COLO829 (cell line): ENCODE measurements around the gene BTBD8.

ENCODE experiments used
- DNase-seq: peaks from one replicate; pipeline ENCODE4 v3.0.0; 2012; ENCODE audit warnings: low spot score

The BTBD8 gene

DNA sequence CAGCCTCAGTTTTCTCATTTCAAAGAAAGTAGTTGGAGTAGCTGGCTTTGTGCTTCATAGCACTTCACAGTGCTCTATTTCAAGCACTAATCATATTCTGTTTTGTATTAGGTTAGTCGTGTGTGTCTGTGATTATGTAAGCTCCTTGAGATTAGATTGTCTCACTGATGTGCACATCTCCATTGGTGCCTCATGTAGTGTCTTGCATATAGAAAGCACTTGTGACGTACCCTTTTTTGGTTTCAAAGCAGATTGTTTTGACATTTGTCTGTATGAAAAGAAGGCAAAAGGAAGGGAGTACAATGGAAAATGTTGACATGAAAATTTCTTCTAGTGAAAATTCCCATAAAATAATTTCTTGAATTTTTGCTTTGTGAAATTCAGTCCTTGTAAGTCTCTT, 13.9 kb downstream of the BTBD8 start:
- DNase-seq = no peak

DNA sequence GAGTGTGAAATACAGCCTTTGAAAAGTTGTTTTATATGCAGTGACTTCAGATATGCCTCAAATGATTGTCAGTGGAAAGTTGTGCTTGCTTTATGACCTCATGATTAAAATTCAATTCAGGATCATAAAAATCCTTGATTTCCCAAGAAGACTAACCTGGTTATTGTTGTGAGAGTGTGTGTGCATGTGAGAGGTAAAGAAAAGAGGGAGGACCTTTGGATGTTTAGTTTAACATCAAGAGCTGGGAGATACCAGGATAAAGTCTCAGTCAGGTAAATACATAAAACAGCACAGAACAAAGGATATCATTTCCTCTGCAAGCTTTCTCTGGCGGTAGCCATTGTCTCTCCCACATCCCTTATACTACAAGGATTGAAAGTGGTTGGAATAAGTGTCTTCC, 14.4 kb downstream of the BTBD8 start:
- no peak for DNase-seq

DNA sequence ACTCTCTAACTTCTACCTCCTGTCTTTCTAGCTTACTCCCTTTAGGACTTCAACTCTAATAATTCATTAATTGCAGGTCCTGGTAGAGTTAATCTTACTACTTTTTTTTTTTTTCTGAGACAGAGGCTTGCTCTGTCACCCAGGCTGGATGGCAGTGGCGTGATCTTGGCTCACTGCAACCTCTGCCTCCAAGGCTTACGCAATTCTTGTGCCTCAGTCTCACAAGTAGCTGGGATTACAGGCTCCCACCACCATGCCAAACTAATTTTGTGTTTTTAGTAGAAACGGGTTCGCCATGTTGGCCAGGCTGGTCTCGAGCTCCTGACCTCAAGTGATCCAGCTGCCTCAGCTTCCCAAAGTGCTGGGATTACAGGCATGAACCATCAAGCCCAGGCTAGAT, 15.7 kb downstream of the BTBD8 start:
- DNase-seq = no peak

DNA sequence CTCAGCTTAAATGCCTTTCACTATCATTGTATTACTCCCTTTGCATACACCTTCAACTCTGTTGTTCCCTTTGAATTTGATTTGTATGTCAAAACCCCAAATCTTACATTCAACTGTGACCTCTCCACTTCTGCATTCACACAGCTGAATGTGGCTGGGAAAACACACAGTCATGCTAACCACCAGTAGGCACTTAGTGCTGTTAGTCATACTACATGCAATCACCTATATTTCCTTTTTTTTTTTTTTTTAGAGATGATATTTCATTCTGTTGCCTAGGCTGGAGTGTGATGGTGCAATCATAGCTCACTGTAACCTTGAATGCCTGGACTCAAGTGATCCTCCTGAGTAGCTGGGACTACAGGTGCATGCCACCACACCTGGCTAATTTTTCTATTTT, 16.2 kb downstream of the BTBD8 start:
- no peak for DNase-seq

DNA sequence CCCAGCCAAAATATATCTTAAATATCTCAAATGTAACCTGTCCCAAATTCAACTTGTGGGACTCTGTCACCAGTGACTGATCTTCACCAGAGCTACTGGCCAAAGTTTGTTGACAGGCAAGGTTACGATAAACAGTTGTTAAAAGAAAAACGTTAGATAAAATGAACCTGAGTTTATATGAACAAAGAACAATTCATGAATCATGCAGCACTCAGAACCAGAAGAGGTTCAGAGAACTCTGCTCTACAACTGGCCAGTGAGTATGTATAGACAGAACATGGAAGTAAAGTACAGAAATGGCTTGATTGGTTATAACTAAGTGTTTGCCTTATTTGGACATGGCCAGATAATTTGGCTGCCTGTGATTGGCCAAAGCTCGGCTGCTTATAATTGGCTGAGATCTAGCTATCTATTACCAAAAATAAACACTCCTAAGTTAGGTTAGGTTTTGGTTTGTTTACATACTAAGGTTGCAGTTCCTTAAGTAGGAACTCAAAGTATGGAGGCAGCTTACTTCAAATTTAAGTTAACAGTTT, 25.5 kb downstream of the BTBD8 start:
- no peak for DNase-seq

DNA sequence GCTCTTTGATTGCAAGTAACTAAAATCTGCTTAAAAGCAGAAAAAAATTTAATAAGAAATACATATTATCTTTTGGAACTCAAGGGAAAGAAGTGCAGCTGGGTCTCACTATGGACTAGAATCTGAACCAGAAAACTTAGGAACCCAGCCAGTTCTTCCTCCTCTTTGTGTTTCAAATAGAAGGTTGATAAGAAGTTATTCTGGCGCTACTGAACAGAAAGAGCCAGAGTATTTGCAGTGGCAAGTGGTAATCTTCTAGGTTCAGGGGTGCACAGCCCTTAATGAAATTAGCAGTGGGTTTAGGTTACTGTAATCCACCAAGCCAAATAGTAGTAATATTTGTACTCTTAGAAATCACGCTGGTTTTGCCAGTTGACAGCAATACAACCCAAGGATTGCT, 28.5 kb downstream of the BTBD8 start:
- no peak for DNase-seq

DNA sequence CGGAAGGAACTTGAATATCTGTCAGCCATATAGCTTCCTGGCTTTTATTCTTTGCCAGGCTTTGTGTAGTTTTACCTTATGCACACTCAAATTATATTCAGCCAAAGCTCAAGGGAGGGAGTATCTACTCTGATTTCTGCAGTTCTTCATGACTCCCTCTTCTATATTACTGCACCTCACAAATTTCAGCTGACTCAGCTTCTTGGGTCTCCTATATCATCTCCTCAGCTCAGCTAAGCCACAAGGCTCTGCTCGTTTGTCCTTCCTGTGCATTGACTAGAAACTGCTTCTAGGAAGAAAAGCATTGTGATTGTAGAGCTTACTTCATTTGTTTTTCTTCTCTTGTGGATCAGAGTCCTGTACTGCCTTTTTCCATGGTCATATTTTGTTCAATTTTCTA, 37.4 kb downstream of the BTBD8 start:
- no peak for DNase-seq

DNA sequence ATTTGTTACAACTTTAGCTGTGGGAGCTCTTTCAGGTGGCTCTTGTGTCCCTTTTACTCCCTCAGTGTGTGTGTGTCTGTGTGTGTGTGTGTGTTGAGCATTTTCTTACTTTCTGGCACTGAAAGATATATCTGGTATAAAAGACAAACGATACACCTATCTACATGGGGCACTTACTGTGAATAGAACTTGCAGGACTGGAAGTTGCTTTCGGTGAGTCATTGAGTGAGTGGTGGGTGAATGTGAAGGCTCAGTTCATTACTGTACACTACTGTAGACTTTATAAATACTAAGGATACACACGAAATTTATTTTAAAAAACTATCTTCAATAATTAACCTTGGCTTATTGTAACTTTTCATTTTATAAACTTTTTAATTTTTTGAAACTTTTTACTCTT, 38.7 kb downstream of the BTBD8 start:
- DNase-seq = no peak

DNA sequence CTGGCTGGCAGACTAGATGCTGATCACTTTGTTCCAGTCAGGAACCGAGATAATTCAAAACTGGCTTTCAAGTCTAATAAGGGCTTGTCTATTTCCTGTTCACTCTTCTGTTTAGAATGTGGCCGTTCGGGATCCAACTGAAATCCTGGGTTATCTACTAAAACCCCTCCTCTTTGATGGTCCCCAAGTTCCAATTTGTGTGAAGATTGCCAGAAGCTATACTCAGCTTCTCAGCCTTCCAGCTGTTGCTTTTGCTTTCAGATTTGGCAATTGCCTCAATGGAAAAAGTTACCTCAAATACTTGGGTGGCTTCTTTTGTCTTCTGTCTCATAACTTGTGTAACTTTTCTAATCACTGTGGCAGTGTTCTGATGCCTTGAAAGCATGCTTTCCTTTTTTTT, 43.7 kb downstream of the BTBD8 start:
- no peak for DNase-seq

DNA sequence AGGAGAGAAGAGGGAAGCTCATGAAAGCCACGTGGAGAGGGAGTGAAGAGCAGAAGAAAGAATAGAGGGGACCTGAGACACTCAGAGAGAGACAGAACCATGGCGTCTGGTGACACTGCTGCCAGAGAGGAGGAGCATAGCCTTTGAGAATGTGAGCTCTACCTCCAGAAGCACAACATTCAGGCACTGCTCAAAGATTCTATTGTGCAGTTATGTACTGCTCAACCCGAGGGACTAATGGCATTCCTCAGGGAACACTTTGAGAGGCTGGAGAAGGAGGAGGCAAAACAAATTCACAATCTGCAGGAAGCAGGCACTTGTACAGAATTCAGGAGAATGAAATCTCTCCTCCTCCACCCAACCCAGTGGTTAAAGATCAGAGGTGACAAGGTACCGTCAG, 45.1 kb downstream of the BTBD8 start:
- DNase-seq = peak; percentile 40

DNA sequence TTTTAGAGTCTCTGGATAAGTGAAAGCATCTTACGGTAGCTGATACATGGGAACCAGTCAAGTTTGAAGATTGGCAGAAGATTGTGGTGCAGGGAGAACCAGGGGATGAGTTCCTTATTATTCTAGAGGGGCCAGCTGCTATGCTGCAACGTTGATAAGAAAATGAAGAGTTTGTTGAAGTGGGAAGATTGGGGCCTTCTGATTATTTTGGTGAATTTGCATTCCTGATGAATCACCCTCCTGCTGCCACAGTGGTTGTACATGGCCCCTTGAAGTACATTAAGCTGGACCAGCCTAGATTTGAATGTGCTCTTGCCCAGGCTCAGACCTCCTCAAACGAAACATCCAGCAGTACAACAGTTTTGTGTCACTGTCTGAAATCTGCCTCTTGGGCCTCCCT, 45.9 kb downstream of the BTBD8 start:
- no peak for DNase-seq

DNA sequence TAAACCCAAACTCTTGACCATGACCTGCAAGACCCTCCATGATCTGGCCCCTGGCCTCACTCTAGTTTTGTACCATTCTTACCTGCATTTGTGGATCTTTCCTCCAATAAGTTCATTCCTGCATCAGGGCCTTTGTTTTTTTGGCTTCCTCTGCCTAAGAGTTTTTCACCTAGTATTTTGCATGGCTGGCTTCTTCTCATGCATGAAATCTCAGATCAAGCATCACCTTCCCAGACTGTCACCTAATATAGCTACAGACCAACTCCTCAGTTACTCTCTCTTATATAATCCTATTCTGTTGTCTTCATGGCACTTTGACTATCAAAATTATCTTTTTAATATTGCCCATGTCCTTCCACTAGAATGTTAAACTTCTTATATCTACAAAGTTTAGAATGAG, 54.2 kb downstream of the BTBD8 start:
- DNase-seq = no peak

DNA sequence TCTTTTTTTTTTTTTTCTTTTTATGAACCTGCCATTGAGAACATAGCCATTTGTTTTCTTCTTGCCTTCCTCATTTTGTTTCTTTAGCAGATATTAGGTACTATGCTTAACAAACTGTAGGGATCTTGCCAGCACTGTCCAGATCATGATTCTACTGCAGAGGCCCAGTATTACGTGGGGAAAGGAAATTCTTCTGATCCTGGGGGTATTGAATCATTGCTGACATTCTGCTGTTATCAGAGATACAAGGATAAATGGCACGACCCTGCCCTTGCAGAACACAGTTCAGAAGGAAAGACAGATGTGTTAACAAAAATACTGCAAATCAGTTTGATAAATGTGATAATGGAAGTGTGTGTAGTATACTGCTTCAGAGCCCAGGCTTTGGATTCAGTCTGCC, 56.2 kb downstream of the BTBD8 start:
- DNase-seq = no peak

DNA sequence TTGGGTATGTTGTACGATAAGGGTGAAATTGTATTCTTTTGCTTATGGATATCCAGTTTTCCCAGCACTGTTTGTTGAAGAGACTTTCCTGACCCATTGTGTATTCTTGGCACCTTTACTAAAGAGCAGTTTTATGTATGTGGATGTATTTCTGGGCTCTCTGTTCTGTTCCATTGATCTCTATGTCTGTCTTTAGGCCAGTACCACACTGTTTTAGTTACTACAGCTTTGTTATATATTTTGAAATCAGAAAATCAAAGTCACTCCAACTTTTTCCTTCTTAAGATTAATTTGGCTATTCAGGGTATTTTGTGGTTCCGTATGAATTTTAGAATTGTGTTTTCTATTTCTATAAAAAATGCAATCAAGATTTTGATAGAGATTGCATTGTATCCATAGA, 74.8 kb downstream of the BTBD8 start:
- DNase-seq = no peak

DNA sequence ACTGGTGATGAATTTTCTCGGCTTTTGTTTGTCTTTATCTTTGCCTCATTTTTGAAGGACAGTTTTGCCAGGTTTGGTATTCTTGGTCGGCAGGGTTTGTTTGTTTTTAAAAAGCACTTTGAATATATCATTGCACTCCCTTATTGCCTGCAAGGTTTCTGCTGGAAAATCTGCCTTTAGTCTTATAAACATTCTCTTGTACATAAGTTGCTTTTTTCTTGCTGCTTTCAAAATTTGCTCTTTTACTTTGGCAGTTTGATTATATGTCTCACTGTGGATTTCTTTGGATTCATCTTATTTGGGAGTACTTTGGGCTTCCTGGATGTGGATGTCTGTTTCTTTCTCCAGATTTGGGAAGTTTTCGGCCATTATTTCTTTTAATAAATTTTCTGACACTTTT, 79.4 kb downstream of the BTBD8 start:
- no peak for DNase-seq

DNA sequence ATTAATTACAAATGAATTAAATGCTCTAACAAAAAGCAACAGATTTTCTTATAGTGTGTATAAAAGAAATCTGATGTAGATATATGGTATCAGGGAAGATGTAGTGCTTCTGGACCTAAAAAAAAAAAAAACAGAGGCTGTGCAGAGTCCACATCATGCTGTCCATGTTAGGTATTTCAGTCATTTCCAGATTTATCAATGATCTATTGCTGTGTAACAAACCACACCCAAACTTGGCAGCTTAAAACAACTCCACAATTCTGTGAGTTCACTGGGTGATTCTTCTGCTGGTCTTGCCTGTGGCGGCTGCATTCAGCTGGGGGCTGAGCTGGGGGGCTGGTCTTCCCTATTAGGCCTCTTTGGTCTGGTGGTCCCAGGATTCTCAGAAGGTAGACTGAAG, 85.2 kb downstream of the BTBD8 start:
- DNase-seq = no peak

DNA sequence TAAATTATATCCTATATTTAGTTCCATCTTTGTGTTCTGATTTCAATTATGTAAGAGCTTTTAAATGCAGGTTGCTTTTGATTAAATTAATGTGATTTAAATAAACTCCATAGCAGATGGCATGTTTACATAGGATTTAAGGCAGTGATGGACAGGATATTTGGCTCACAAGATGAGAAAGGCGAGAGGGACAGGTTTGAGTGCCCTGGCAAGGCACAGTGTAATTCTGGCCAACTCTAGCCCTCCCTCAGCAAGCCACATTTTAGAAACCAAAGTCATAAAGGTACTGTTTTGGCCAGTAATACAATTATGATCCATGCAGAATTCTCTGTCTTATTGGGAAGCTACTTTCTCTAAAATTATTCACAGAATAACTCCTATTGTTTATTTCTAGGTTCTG, 87.0 kb downstream of the BTBD8 start:
- no peak for DNase-seq

DNA sequence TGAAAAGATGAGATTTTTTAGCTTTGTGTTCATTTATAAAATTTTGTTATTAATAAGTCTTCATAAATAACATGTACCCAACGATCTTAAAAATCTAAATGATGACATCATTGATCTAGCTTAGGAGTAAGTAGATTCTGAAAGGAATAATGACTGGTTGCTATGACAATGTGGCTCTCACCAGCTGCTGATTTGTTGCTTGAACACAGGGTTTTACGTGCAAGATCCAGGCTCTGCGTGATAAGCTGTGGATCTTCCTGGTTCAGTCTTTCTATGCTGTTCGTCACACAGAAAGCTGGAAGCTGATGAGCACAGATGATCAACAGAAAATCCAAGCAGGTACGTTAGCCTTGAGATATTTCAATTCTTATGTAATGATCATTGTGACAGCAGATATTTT, 88.5 kb downstream of the BTBD8 start:
- no peak for DNase-seq

DNA sequence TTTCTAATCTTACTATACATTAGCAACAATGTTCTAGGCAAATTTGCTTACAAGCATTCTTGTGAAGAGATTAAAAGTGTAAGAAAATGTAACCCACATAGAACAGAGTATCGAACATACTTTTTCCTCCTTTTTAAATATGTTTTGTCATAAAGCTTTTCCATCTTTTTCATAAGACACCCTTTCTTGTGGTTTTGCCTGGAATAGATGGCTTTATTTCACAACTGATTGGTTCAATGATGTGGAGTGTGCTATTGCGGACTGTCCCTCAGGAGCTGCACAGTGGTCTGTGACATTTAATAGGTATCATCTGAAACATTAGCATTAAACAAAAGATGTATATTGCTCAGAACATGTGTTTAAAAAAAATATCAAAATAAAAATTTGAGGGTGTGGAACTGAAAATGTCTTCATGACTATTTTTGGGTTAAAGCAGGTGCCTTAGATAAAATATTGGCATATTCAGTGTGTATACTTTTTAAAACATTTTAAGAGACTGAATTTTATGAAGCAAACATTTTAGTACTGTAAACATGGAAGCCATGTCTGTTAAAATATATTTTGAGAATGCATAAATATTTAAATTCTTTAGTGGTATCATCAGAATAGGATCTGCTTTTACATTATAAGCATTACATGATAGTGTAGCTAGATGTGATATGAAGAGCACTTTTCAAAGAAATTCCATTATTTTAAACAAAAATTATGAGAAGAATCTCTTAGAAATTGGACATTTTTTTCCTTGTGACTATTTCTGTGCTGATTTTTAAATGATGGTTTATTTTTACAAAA, 89.3 kb downstream of the BTBD8 start:
- no peak for DNase-seq

DNA sequence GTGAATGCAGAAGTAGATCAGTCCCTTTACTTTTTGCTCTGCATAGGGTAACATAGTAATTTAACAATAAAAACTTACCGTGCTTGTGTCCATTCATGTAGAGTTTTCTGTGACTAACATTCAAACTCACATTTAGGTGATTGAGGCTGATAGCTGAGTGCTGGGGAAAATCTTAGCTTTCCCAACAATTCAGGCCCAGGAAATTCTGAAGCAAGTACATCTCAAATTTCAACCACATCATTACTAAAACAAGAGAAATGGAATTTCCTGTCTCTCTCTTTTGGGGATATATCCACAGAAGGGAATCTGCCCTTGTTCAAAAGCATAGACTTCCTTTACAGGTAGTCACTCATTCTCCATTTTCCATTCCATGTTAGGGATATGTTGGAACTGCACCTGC, 104.5 kb downstream of the BTBD8 start:
- DNase-seq = no peak

DNA sequence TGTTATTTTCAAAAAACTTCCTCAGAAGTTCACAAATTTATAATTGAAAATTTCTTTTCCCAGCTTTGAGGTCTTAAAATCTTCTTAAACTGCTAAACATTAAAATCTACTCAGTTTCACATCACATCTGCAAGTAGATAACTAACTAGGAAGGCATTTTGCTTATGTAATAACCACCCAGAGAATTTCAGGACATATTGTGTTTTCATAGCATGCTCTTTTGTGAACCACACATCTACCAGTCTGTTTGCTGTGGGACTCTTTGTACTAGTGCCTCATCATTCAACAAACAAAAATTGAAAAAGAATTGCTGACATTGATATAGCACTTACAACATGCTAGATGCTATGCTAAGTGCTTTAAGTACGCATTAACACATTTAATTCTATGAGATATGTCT, 105.9 kb downstream of the BTBD8 start:
- no peak for DNase-seq

DNA sequence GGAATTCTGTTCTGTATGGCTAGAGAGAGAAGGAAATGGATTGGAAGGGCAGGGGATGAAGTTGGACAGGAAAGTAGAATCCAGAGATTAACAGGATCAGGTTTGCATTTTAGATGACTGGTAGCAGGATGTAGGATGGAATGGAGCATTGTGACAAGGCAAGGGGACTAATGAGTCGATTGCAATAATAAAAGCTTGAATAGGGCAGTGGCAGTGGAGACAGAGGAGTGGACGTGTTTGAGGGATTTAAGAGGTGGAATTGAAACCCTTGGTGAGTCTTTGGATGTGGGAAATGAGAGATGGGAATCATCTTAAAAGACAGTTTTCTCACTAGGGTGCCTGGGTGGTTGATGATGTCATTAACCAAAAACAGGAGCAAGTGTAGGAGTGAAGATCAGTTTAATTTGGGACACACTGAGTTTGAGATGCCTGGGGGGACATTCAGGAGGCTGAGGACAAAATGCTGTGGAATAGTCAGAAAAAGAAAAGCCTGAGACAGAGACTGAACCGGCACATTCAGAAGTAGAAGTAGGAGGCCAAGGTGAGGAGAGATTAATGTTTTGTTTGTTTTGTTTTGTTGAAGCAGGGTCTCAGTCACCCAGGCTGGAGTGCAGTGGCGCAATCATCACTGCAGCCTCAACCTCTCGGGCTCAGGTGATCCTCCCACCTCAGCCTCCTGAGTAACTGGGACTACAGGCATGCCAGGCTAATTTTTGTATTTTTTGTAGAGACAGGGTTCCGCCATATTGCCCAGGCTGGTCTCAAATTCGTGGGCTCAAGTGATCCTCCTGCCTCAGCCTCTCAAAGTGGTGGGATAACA, 108.5 kb downstream of the BTBD8 start:
- DNase-seq = no peak

DNA sequence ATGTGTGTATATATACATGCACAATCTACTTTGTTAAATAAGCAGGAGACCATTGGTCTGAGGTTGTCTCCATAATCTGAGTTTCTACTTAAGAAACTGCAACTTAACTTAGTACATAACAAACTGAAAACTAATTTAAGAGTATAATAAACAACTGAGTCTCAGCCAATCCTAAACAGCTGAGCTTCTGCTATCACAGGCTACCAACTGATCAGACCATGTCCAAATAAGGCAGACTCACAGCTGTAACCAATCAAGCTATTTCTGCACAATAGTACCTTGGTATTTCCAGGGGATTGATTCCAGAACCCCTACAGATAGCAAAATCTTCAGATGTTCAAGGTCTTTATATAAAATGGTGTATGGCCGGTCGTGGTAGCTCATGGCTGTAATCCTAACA, 111.6 kb downstream of the BTBD8 start:
- no peak for DNase-seq

DNA sequence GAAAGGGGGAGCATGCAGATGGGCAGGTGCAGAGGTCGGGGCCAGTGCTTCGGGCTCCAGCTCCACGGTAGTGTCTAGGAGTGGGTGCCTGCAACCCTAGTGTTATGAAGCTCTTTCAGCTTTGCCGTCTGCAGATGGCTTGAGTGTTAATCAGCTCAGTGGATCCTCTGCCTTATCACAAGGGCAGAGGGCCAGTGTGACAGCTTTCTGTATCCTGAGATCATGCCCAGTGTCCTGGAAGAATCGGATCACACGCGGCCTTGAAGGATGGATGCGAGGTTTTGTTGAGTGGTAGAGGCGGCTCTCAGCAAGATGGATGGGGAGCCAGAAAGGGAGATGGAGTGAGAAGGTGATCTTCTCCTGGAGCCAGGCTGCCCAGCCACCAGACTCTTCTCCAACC, 112.1 kb downstream of the BTBD8 start:
- no peak for DNase-seq
